ENCODE data around the gene TSPEAR. TPM values are rescaled to one million over a fixed set of nuclear protein-coding genes. Genes with fewer than 3 reads are reported as not detected.

The TSPEAR gene
- total RNA-seq, 1 experiment from 2014 or later = not detected

DNA sequence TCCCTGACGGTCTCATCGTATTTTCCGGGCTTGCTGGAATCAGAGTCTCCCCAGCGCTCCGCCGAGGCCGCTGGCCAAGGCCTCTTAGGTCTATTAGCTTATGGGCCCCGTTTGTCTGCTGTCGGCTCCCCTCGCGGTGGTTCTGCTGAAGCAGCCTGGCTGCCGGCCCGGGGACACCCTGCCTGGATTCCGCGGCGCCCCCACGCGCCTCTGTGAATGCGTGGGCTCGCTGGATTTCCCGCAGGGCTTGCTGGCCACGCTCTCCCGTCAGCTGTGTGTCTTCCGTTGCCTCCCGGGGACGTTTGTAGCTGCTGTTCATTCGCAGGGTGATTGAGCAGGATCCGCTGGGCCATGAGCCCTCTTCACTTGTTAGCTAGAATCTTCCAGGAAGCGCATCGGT is 247.6 kb downstream of the TSPEAR start:
- H3K4me2 ChIP-seq (ENCODE audit: low read depth, low read length, poor library complexity, severe bottlenecking) = no peak overlapping the region

DNA sequence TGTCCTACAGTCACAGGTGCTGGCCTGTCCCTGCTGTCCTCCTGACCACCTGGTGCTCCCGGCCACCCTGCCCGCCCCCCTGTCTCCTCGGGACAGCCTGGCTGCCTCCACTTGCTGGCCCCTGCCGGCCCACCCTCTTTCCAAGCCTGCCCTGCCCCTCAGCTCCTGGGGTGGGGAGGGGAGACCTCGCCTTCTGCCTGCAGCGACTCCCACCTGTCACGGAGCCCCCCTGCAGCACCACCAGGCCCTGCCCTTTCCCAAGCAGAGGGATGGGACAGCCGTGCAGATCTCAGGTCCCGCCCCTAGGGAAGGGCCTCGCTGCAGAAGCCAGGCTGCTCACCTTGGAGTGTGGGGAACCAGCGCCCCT is 248.6 kb downstream of the TSPEAR start:
- Histone ChIP-seq H2AFZ (ENCODE audit: low read length) (no peak overlapping the region), H3K9ac (ENCODE audit: low read length) (no peak overlapping the region), H3K36me3 (ENCODE audit: insufficient read depth, low read length) (no peaks in the 10 kb centered on the region), H3K4me3 (ENCODE audit: low read length) (no peak overlapping the region), H3K27me3 (ENCODE audit: low read length) (no peaks in the 10 kb centered on the region), H3K79me2 (ENCODE audit: low read length) (no peaks in the 10 kb centered on the region), H3K9me3 (ENCODE audit: low read length) (no peaks in the 10 kb centered on the region), H3K4me1 (ENCODE audit: low read length) (no peaks in the 10 kb centered on the region), H3K27ac (ENCODE audit: low read length) (no peak overlapping the region), H4K20me1 (ENCODE audit: insufficient read depth, low read depth, low read length) (no peaks in the 10 kb centered on the region), H3K9me2 (replicated peaks; ENCODE audit: insufficient read depth, low read length) (no peaks in the 10 kb centered on the region), H3K4me2 (ENCODE audit: low read depth, low read length, poor library complexity, severe bottlenecking) (no peak overlapping the region)
- DNase-seq = no peak

More for the DNA sequence above, 247.6 kb downstream of the TSPEAR start:
- no peaks in the 10 kb centered on the region for H3K36me3 ChIP-seq (ENCODE audit: insufficient read depth, low read length)
- H3K9me3 ChIP-seq (ENCODE audit: low read length) = no peaks in the 10 kb centered on the region
- H3K27me3 ChIP-seq (ENCODE audit: low read length) = no peaks in the 10 kb centered on the region
- no peaks in the 10 kb centered on the region for H4K20me1 ChIP-seq (ENCODE audit: insufficient read depth, low read depth, low read length)
- no peak overlapping the region for H3K4me3 ChIP-seq (ENCODE audit: low read length)
- no peak overlapping the region for H3K27ac ChIP-seq (ENCODE audit: low read length)
- H3K9ac ChIP-seq (ENCODE audit: low read length) = no peak overlapping the region
- no peaks in the 10 kb centered on the region for H3K79me2 ChIP-seq (ENCODE audit: low read length)
- no peak for DNase-seq
- no peaks in the 10 kb centered on the region for H3K9me2 ChIP-seq (replicated peaks; ENCODE audit: insufficient read depth, low read length)
- no peaks in the 10 kb centered on the region for H3K4me1 ChIP-seq (ENCODE audit: low read length)
- no peak overlapping the region for H2AFZ ChIP-seq (ENCODE audit: low read length)

DNA sequence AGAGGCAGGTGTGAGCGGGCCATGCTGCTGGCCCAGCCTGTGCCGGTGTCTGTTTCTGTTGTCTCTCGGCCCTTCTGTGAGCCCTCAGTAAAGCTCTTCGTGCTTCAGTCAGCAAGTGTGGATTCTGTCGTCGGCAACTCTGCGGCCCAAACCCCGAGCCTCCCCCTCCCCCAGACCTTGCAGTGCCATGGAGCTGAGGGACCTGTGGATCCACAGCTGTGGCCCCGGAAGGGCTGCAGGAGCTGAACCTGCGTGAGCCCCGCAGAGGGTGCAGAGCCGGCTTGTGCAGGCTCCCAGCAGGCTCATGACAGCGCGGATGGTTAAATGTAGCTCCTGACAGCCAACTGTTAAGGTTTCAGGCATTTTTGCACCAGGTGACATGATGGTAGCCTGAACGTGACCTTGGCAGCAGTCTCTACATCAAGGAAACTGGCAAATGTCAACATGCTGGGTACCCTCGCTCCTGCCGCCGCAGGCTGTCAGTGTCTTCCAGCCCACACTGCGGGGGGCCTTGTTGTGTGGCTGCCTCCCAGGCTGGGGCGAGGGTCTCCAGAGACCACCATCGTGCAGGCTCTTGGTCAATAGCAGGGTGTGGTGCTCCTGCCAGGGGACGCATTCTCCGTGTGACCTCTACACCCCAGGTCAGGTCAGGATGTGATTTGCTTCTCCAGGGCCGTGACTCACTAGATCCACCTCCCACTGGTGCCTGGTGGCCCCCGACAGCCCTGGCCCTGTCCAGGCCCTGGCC is 249.1 kb downstream of the TSPEAR start:
- Histone ChIP-seq H3K27me3 (ENCODE audit: low read length) (no peaks in the 10 kb centered on the region), H3K4me1 (ENCODE audit: low read length) (no peaks in the 10 kb centered on the region), H2AFZ (ENCODE audit: low read length) (no peak overlapping the region), H4K20me1 (ENCODE audit: insufficient read depth, low read depth, low read length) (no peaks in the 10 kb centered on the region), H3K4me2 (ENCODE audit: low read depth, low read length, poor library complexity, severe bottlenecking) (no peak overlapping the region), H3K79me2 (ENCODE audit: low read length) (no peaks in the 10 kb centered on the region), H3K9ac (ENCODE audit: low read length) (no peak overlapping the region), H3K36me3 (ENCODE audit: insufficient read depth, low read length) (no peaks in the 10 kb centered on the region), H3K9me2 (replicated peaks; ENCODE audit: insufficient read depth, low read length) (no peaks in the 10 kb centered on the region), H3K4me3 (ENCODE audit: low read length) (no peak overlapping the region), H3K27ac (ENCODE audit: low read length) (no peak overlapping the region), H3K9me3 (ENCODE audit: low read length) (no peaks in the 10 kb centered on the region)
- no peak for DNase-seq

DNA sequence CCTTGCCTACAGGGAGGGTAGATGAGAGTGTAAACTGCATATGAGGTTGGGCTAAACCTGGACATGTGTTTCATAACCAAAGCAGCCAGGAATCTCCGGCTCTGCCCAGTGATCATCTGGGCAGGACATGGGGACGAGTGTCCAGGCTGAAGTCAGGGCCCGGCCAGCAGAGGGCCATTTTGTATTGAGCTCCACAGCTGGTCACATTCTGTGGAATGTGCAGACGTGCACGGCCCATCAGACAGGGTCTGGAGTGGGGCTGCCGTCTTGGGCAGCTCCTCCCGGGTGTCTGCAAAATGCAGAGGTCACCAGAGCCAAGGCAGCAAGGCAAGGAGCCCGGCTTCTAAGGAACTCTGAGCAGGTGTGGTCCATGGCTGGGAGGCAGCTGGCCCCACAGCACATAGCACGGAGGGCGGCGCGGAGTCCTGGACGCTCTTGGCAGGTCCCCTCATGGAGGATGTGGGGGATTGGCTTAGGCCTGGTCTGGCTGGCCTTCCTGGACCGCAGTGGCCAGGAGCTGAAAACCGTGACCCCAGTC is 249.8 kb downstream of the TSPEAR start:
- no peak overlapping the region for H3K9ac ChIP-seq (ENCODE audit: low read length)
- no peaks in the 10 kb centered on the region for H3K9me2 ChIP-seq (replicated peaks; ENCODE audit: insufficient read depth, low read length)
- H3K36me3 ChIP-seq (ENCODE audit: insufficient read depth, low read length) = no peaks in the 10 kb centered on the region
- no peaks in the 10 kb centered on the region for H3K9me3 ChIP-seq (ENCODE audit: low read length)
- no peaks in the 10 kb centered on the region for H4K20me1 ChIP-seq (ENCODE audit: insufficient read depth, low read depth, low read length)
- no peak for DNase-seq
- no peaks in the 10 kb centered on the region for H3K79me2 ChIP-seq (ENCODE audit: low read length)
- H3K4me1 ChIP-seq (ENCODE audit: low read length) = no peaks in the 10 kb centered on the region
- no peak overlapping the region for H3K4me3 ChIP-seq (ENCODE audit: low read length)
- H3K27me3 ChIP-seq (ENCODE audit: low read length) = no peaks in the 10 kb centered on the region
- H3K4me2 ChIP-seq (ENCODE audit: low read depth, low read length, poor library complexity, severe bottlenecking) = no peak overlapping the region
- H3K27ac ChIP-seq (ENCODE audit: low read length) = no peak overlapping the region
- H2AFZ ChIP-seq (ENCODE audit: low read length) = no peak overlapping the region

DNA sequence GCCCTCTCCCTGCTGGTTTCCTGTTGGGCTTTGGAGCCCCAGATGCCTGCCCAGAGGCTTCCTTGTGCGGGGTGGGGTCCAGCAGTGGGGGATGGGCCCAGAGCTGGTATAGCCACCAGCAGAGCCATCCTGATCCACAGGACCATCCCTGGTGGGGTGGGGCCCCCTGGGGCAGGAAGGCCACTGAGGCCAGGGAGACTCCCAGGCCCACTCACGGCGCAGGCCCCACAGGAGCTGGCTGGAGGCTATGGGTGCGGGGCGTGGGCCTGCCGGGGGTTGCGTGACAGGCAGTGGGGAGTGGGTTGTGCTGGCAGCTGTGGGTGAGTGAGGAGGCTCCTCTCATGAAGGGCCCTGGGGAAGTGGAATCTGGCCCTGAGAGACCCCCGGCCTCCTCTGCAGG is 250.4 kb downstream of the TSPEAR start:
- H3K9me2 ChIP-seq (replicated peaks; ENCODE audit: insufficient read depth, low read length) = no peaks in the 10 kb centered on the region
- no peak overlapping the region for H3K9ac ChIP-seq (ENCODE audit: low read length)
- no peaks in the 10 kb centered on the region for H3K27me3 ChIP-seq (ENCODE audit: low read length)
- no peak overlapping the region for H3K27ac ChIP-seq (ENCODE audit: low read length)
- no peaks in the 10 kb centered on the region for H3K4me1 ChIP-seq (ENCODE audit: low read length)
- H3K4me3 ChIP-seq (ENCODE audit: low read length) = no peak overlapping the region
- no peaks in the 10 kb centered on the region for H3K36me3 ChIP-seq (ENCODE audit: insufficient read depth, low read length)
- H3K4me2 ChIP-seq (ENCODE audit: low read depth, low read length, poor library complexity, severe bottlenecking) = no peak overlapping the region
- no peaks in the 10 kb centered on the region for H4K20me1 ChIP-seq (ENCODE audit: insufficient read depth, low read depth, low read length)
- H2AFZ ChIP-seq (ENCODE audit: low read length) = no peak overlapping the region
- DNase-seq = no peak
- no peaks in the 10 kb centered on the region for H3K79me2 ChIP-seq (ENCODE audit: low read length)
- H3K9me3 ChIP-seq (ENCODE audit: low read length) = no peaks in the 10 kb centered on the region

DNA sequence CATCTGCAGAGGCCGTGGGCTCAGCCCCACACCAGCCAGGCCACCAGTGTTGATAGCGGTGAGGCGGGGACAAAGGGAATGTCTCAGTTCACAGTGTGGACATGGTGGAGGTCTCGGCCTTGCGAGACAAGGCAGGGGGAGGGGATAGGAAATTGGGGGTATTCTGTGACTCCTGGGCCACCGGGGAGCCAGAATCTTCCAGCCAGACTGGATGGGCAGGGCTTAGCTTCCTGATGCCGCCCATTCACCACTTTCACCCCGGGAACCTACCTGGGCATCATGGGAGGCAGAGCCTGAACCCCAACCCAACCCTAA is 251.0 kb downstream of the TSPEAR start:
- no peaks in the 10 kb centered on the region for H3K27me3 ChIP-seq (ENCODE audit: low read length)
- H3K79me2 ChIP-seq (ENCODE audit: low read length) = no peaks in the 10 kb centered on the region
- no peak for DNase-seq
- no peak overlapping the region for H3K27ac ChIP-seq (ENCODE audit: low read length)
- H4K20me1 ChIP-seq (ENCODE audit: insufficient read depth, low read depth, low read length) = no peaks in the 10 kb centered on the region
- no peak overlapping the region for H3K4me2 ChIP-seq (ENCODE audit: low read depth, low read length, poor library complexity, severe bottlenecking)
- H3K4me1 ChIP-seq (ENCODE audit: low read length) = no peaks in the 10 kb centered on the region
- H3K9me3 ChIP-seq (ENCODE audit: low read length) = no peaks in the 10 kb centered on the region
- H3K9ac ChIP-seq (ENCODE audit: low read length) = no peak overlapping the region
- no peaks in the 10 kb centered on the region for H3K9me2 ChIP-seq (replicated peaks; ENCODE audit: insufficient read depth, low read length)
- no peaks in the 10 kb centered on the region for H3K36me3 ChIP-seq (ENCODE audit: insufficient read depth, low read length)
- H3K4me3 ChIP-seq (ENCODE audit: low read length) = no peak overlapping the region
- no peak overlapping the region for H2AFZ ChIP-seq (ENCODE audit: low read length)

DNA sequence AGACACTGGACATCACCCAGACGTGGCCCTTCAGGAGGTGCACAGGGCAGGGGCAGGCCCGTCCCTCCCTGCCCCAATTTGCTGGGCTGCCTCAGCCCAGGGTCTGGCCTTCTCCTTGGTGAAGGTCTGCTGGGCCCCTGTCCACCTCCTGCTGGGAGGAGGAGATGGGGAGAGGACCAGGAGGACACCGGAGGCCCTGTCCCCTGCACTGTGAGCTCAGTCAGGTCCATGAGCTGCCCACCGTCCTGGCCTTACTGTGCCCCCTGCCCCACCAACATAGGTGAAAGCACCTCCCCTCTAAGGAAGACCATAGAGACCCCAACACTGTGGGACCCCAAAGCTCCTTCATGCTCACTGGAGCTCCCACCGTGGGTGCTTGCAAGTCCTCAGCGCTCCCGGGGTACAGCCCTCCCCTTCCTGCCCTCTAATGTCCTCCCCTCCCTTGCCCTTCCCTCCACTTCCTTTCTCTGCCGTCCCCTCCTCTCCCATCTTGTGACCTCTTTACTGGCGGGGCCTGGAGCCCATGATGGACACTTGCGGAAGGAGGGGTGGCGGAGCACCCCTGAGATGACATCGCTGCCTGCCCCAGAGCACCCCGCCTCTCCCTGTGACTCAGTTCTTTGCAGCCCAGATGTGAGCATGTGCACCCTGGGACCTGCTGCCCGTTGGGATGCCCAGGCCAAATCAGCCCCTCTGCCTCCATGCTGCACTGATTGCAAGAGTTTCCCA is 251.5 kb downstream of the TSPEAR start:
- Histone ChIP-seq H3K27me3 (ENCODE audit: low read length) (no peaks in the 10 kb centered on the region), H2AFZ (ENCODE audit: low read length) (no peak overlapping the region), H3K4me2 (ENCODE audit: low read depth, low read length, poor library complexity, severe bottlenecking) (no peak overlapping the region), H3K9ac (ENCODE audit: low read length) (no peak overlapping the region), H3K79me2 (ENCODE audit: low read length) (no peaks in the 10 kb centered on the region), H4K20me1 (ENCODE audit: insufficient read depth, low read depth, low read length) (no peaks in the 10 kb centered on the region), H3K36me3 (ENCODE audit: insufficient read depth, low read length) (no peaks in the 10 kb centered on the region), H3K27ac (ENCODE audit: low read length) (no peak overlapping the region), H3K9me3 (ENCODE audit: low read length) (no peaks in the 10 kb centered on the region), H3K9me2 (replicated peaks; ENCODE audit: insufficient read depth, low read length) (no peaks in the 10 kb centered on the region), H3K4me1 (ENCODE audit: low read length) (no peaks in the 10 kb centered on the region), H3K4me3 (ENCODE audit: low read length) (no peak overlapping the region)
- no peak for DNase-seq

DNA sequence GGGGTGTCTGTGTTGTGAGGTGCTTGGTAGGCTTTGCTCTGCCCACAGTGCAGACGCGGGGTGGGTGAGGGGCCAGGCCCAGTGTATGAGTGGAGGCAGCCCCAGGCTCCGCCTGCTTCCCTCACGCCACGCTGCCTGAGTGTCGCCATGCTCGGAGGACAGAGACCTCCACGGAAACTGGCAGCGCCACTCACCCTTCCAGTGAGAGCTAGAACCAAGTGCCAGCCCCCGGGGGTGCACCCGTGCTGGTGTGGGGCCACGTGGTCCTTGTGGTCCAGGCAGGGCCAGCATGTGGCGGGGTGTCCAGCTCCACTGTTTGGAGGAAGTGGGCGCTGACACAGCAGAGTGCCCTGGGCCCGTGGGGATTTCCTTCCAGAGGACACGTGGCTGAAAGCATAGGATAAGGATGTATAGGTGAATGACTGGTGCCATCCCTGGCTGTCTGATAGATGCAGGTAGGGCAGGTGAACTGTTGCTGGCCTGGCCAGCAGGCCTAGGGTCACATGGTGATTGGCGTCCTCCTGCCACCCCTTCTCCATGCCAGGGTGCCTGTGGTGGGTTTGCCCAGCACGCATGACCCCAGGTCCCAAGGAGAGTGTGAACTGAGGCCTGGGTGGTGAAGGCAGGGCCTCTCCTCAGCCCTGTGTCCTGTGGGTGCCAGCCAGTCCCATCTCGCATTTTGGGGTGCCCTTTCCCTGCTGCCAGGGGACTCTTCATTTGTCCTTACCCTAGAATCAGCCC is 252.2 kb downstream of the TSPEAR start:
- H3K9ac ChIP-seq (ENCODE audit: low read length) = no peak overlapping the region
- H2AFZ ChIP-seq (ENCODE audit: low read length) = no peak overlapping the region
- H4K20me1 ChIP-seq (ENCODE audit: insufficient read depth, low read depth, low read length) = no peaks in the 10 kb centered on the region
- no peak overlapping the region for H3K4me3 ChIP-seq (ENCODE audit: low read length)
- H3K9me2 ChIP-seq (replicated peaks; ENCODE audit: insufficient read depth, low read length) = no peaks in the 10 kb centered on the region
- H3K27ac ChIP-seq (ENCODE audit: low read length) = no peak overlapping the region
- H3K4me1 ChIP-seq (ENCODE audit: low read length) = no peaks in the 10 kb centered on the region
- H3K27me3 ChIP-seq (ENCODE audit: low read length) = no peaks in the 10 kb centered on the region
- no peaks in the 10 kb centered on the region for H3K79me2 ChIP-seq (ENCODE audit: low read length)
- H3K36me3 ChIP-seq (ENCODE audit: insufficient read depth, low read length) = no peaks in the 10 kb centered on the region
- H3K9me3 ChIP-seq (ENCODE audit: low read length) = peaks cover 5% of the 10 kb centered on the region
- DNase-seq = no peak
- no peak overlapping the region for H3K4me2 ChIP-seq (ENCODE audit: low read depth, low read length, poor library complexity, severe bottlenecking)
